ENCODE measurements around the gene ABCA13.

DNA sequence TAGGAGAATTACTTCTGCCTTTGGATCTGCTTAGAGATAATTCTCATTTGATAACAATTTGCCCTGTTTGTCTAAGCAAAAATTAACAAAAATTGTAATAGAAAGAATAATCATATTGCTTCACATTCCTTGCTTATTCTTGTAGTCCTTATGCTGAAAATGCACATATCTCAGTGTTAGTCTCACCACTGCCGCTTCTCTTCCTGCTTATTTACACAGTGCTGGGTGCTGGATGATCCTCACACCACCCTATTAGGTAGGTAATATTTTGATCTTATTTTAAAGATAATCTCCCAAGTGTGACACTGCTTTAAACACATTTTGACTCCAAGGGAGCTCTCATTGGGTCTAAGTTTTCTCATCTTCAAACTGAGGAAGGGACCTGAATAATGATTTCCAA lies 46.0 kb downstream of the ABCA13 start:
- TF ChIP-seq CTCF (conservative IDR thresholded peaks at IDR 0.05), result no peak
- TF ChIP-seq ZFX (IDR thresholded peaks at IDR 0.05), result no peak
